HG02938 (cell line): Measurements from ENCODE around the gene ARRDC1.
A peak's percentile ranks its signal among the peaks of the same experiment; 100 is the strongest.
"Not testable (repeated sequence)": the region's sequence is repeated elsewhere in the genome, so short reads cannot be mapped to it uniquely, and the experiment has no call there.

Source experiments
- ATAC-seq: cut with Tn5 transposase; IDR thresholded peaks from one replicate; pipeline ENCODE4 v1.9.1; 2021; ENCODE audit warnings: mild to moderate bottlenecking, moderate library complexity; ENCODE audit not compliant: unreplicated experiment

ARRDC1 gene

DNA sequence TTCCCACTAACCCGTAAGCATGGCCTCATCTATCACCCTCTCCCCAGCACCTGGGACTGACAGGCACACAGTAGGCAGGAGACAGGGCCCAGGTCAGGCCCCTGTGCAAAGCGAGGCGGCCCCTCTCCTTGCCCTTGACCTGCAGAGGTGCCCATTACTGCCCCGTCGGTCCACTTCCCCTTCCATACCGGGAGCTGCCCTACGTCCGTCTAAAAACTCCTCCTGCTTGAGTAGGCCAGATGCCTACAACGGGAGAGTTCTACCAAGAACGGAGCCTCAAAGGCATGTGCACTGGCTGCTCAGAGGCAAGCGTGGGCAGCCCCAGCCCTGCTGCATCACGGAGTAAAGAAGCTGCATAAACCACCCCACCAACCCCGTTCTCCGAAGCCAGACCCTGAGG is 22.1 kb upstream of the ARRDC1 start:
- ATAC-seq, result no peak

DNA sequence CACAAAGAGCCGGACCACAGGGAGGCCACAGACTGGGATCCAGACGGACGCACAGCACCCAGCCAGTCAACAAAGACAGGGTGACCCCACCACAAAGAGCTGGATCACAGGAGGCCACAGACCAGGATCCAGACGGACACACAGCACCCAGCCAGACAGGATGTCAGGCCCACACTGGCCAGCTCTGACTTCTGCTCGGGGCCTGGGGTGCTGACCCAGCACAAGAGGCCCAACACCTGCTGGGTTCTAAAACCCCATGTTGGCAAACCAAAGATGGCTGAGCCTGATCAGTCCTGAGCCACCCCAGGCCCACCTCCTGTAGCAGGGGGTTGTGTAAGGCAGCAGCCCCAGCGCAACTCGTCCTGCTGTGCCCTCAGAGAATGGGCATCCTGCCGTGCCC is 21.5 kb upstream of the ARRDC1 start:
- ATAC-seq, result no peak

GRCh38 chr9:137586854-137587253 is 18.6 kb upstream of the ARRDC1 start:
- ATAC-seq, result no peak

- no peak for ATAC-seq
These were observed 17.2 kb upstream of the ARRDC1 start for GRCh38 chr9:137588311-137588710.

- no peak for ATAC-seq
These were observed 16.6 kb upstream of the ARRDC1 start for GRCh38 chr9:137588891-137589290.

DNA sequence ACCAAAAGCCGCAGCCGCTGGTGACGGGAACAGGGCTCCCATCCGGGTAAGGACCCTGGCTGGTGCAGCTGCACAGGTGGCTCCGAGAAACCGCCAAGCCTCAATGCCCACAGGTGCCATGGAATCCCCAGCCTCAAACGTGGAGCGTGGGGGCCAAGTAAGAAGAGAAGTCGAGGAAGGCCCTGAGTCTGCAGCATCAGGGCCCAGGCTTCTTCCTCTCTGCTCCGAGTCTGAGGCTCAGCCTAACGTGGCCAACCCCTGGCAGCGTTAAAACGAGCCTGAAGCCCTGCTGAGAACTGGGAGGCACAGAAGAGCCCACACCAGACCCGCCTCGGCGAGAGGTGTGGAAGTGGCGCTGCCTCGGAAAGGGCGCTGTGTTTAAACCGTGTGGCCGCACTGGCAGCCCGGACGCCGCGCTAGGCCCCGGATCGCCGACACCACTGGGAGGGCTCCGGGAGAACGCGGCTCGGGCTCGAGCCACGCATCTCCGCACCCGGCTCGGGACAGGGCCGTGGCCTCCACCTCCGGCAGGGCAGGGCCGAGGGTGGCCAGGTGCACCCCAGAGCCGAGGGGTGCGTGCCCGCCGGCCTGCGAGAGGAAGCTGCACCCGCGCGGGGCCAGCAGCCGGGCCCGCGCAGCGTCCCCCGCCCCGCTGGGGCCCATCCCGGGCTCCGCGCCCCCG is 15.9 kb upstream of the ARRDC1 start:
- peak; percentile 20 for ATAC-seq

- no peak for ATAC-seq
These were observed 15.4 kb upstream of the ARRDC1 start for GRCh38 chr9:137590123-137590468.

GRCh38 chr9:137590469-137591383 is 14.8 kb upstream of the ARRDC1 start, which contains the start of gene ZMYND19:
Gene ZMYND19, minus strand, starts transcription at chr9:137590512. Its CDS starts 249 bp downstream, at chr9:137590263.
- peak; percentile 69 for ATAC-seq

- ATAC-seq, result no peak
These were observed 12.7 kb upstream of the ARRDC1 start for GRCh38 chr9:137592767-137593166.

GRCh38 chr9:137593176-137593575 is 12.3 kb upstream of the ARRDC1 start:
- no peak for ATAC-seq

DNA sequence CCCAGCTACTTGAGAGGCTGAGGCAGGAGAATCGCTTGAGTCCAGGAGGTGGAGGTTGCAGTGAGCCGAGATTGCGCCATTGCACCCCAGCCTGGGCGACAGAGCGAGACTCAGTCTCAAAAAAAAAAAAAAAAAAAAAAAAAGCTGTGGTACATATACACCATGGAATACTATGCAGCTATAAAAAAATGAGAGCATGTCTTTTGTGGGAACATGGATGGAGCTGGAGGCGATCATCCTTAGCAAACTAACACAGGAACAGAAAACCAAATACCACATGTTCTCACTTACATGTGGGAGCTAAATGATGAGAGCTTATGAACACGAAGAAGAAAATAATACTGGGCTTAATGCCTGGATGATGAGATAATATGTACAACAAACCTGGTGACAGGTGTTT is 8.9 kb upstream of the ARRDC1 start:
- not testable (repeated sequence) for ATAC-seq

GRCh38 chr9:137598943-137599342 is 6.5 kb upstream of the ARRDC1 start:
- no peak for ATAC-seq

DNA sequence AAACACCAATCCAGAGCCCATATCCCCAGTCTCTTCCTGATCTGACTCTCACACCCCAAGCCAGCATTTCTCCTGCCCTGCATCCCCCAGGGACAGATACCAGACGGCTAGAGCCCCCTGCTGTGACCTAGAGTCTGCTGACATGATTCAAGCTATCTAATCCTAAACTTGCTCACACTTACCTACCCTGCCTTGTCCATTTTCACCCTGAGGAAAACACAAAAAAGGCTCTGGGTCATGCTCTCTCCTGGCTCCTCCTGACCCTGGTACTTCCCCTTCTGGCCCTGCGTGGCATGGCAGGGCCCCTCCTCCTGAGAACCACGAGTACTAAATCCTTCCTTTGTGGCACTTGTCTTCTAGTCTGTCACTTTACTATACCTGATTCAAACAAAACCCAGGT is 2.8 kb upstream of the ARRDC1 start:
- ATAC-seq, result no peak

DNA sequence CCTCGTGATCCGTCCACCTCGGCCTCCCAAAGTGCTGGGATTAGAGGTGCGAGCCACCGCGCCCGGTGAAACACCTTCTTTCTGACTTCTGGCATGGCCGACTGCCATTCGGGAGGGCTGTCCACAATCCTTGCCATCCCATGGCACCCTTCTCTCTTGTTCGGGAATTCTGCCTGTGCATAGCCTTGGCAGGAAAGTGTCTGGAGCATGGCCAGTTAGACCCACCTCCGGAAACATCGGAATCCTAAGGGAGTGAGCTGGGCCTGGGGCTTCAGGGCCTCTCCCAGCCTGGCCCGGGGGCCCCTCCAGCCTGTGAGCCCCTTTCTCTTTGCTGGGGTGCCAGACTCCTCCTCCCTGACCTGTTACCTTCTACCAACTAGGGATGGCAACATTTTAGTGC is 1.6 kb upstream of the ARRDC1 start:
- ATAC-seq, result no peak

GRCh38 chr9:137604345-137605086 is 970 bp upstream of the ARRDC1 start:
- ATAC-seq, result no peak

DNA sequence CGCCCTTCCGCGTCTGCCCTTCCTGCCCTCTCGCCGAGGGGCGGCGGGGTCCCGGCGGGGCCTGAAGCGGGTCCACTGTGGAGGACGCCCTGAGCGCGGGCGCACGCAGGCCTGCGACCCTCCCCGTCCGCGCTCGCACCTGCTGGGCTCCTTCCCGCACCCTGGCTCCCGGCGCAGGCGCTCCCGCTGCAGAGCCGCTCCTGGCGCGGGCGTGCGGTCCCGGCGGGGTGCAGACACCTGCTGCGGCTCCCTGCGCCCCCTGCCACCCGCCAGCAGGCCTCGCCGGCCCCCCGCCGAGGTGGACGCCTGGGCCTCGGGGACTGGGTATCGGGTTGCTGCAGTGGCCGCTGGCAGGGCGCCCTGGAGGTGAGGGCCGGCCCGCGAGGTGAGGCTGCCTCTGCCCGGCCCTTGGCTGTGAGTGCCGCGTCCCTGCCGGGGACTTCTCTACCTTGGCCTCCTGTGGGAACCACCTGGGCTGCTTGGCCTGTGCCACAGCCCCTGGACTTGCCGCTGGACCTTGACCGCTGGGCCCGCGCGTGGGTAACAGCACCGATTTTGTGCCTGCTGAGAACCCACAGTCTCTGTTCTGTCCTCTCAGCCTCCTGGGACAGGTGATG is 627 bp downstream of the ARRDC1 start:
- peak; percentile 9 for ATAC-seq

- ATAC-seq, result no peak
These were observed 1.2 kb downstream of the ARRDC1 start for GRCh38 chr9:137606734-137607138.

- no peak for ATAC-seq
These were observed 1.8 kb downstream of the ARRDC1 start for GRCh38 chr9:137607141-137607857.

GRCh38 chr9:137610944-137611343 is 5.5 kb downstream of the ARRDC1 start:
- ATAC-seq, result no peak
